Measurements from ENCODE around the gene SPRED3.

GRCh38 chr19:38433268-38433733, 44.8 kb downstream of the SPRED3 start, which contains the start of gene RYR1:
- TF ChIP-seq CTCF (IDR thresholded peaks at IDR 0.05), result no peak
- TF ChIP-seq POLR2A (IDR thresholded peaks at IDR 0.05), result no peak
- TF ChIP-seq POLR2AphosphoS5 (IDR thresholded peaks at IDR 0.05), result no peak
